K562 (cell line): ENCODE measurements around the gene ATAD3C. TPM values are rescaled to one million over a fixed set of nuclear protein-coding genes. Genes with fewer than 3 reads are reported as not detected.

Experiments
- CEBPG ChIP-seq, 3 experiments: fragments of 200-800 bp in 1 of 3; sonication (Bioruptor generic) in 1 of 3; sonication (generic) in 1 of 3; formaldehyde crosslinking in 1 of 3; IDR thresholded peaks in 2 of 3; conservative IDR thresholded peaks in 1 of 3; 2 replicates each; pipeline versions ENCODE4 v1.6.1 to v1.8.0; 2016 to 2022; ENCODE audit warnings: missing compliant biosample characterization in 2 of 3, missing genetic modification characterization in 2 of 3, mild to moderate bottlenecking in 1 of 3, missing genetic modification reagents in 1 of 3
- CTBP1 ChIP-seq: fragments of 450-650 bp; IDR thresholded peaks from 2 replicates; pipeline ENCODE4 v1.6.1; 2016; ENCODE audit warnings: borderline replicate concordance
- HNRNPUL1 ChIP-seq: fragments of 200-400 bp; formaldehyde crosslinking; IDR thresholded peaks from 2 replicates; pipeline ENCODE4 v1.6.1; 2017; ENCODE audit warnings: low read length
- NFXL1 ChIP-seq: fragments of 450-650 bp; formaldehyde crosslinking; IDR thresholded peaks from 2 replicates; pipeline ENCODE4 v1.4.0; 2021; ENCODE audit warnings: mild to moderate bottlenecking
- POU5F1 ChIP-seq: fragments of 150-350 bp; IDR thresholded peaks from 2 replicates; pipeline ENCODE4 v1.6.1; 2014; ENCODE audit warnings: borderline replicate concordance, low read length, low read depth, mild to moderate bottlenecking; ENCODE audit not compliant: partially characterized antibody
- RBM34 ChIP-seq: fragments of 200-400 bp; formaldehyde crosslinking; IDR thresholded peaks from 2 replicates; pipeline ENCODE4 v1.6.1; 2018; ENCODE audit warnings: low read length, borderline replicate concordance; ENCODE audit not compliant: insufficient read depth
- ZFPM2 ChIP-seq: fragments of 250-450 bp; sonication (Bioruptor Pico); IDR thresholded peaks from 2 replicates; pipeline ENCODE4 v1.5.1; 2022; ENCODE audit warnings: mild to moderate bottlenecking
- ZNF282 ChIP-seq: sonication (generic); formaldehyde crosslinking; IDR thresholded peaks from 2 replicates; pipeline ENCODE4 v1.8.1; 2023; ENCODE audit warnings: missing genetic modification reagents
- polyA plus RNA-seq, 8 experiments: library from polyadenylated mRNA; depleted of rRNA in 4 of 8; stranded (reverse) in 5 of 8; unstranded in 3 of 8; fragments of >200 nt; fragmentation: Nextera tagmentation in 2 of 8; fragmentation: Illumina TruSeq in 1 of 8; extraction: Ambion mirVana in 2 of 8; extraction: Trizol in 1 of 8; gene quantifications; 2 replicates each; pipeline versions ENCODE4 v1.2.1 to v1.2.3, GENCODE V29; 2011 to 2014; ENCODE audit warnings: inconsistent platforms in 1 of 8, missing spikeins in 1 of 8
- total RNA-seq, 7 experiments: library from RNA; depleted of rRNA in 6 of 7; stranded (reverse); fragments of >200 nt in 6 of 7; fragmentation: Illumina TruSeq in 2 of 7; extraction: Trizol in 2 of 7; gene quantifications; 2 replicates each; pipeline versions ENCODE4 v1.2.1 to v1.2.3, GENCODE V29; 2011 to 2021; ENCODE audit warnings: low replicate concordance in 1 of 7
- TF ChIP-seq, protein P1 (sequence below), 2 experiments: fragments of 450-650 bp in 1 of 2; sonication (generic) in 1 of 2; formaldehyde crosslinking in 1 of 2; IDR thresholded peaks; 2 replicates each; pipeline versions ENCODE4 v1.7.1 to v1.9.0; 2016 to 2022; ENCODE audit warnings: inconsistent platforms in 1 of 2, mild to moderate bottlenecking in 1 of 2, missing genetic modification reagents in 1 of 2
- TF ChIP-seq, protein P2 (sequence below): IDR thresholded peaks from 2 replicates; pipeline ENCODE4 v1.6.1; 2016; ENCODE audit warnings: missing genetic modification characterization, missing compliant biosample characterization
- TF ChIP-seq, protein P3 (sequence below), 2 experiments: fragments of 450-650 bp; IDR thresholded peaks; 2 replicates each; pipeline ENCODE4 v1.6.1; 2016
- TF ChIP-seq, protein P4 (sequence below): fragments of 250-450 bp; sonication (Bioruptor Pico); IDR thresholded peaks from 2 replicates; pipeline ENCODE4 v1.8.0; 2022; ENCODE audit warnings: inconsistent platforms

The ATAD3C gene
- total and polyA plus RNA-seq, 9 of the 15 experiments (the other 6 are each of a cell fraction or from before 2014, with no cell fraction given), result 0.03 to 0.18 TPM; not detected in 7

DNA sequence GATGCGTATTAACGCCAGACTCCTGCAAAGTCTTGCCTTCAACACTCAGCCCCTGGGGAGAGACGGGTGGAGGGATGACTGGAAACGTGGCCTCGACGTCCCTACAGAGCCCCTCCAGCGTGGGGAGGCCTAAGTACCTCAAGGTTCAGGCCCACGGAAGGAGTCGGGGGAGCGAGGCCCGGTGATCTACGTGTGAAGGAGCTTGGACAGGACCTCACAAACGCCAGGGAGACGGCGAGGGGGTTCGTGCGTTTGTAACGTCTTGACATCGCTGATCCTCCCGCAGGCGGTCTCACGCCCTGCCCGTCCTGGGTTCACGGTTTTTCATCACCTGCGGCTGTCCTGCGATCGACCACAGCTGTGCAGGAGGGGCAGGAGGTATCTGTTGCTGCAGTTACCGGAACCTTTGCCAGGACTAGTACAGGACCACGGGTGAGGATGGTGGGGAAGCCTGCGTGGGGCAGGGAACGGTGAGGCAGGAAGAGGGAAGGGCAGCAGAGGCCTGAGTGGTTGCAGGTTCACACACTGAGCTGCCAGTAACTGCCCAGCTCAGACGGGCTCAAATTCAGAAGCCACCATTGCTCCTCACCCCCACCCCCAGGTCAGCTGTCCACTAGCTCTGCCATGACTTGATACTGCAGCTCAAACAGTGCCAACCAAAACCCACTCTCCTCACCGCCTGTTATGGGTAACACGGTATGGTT is 49.5 kb upstream of the ATAD3C start (continued):
- TF ChIP-seq, protein P1, sequence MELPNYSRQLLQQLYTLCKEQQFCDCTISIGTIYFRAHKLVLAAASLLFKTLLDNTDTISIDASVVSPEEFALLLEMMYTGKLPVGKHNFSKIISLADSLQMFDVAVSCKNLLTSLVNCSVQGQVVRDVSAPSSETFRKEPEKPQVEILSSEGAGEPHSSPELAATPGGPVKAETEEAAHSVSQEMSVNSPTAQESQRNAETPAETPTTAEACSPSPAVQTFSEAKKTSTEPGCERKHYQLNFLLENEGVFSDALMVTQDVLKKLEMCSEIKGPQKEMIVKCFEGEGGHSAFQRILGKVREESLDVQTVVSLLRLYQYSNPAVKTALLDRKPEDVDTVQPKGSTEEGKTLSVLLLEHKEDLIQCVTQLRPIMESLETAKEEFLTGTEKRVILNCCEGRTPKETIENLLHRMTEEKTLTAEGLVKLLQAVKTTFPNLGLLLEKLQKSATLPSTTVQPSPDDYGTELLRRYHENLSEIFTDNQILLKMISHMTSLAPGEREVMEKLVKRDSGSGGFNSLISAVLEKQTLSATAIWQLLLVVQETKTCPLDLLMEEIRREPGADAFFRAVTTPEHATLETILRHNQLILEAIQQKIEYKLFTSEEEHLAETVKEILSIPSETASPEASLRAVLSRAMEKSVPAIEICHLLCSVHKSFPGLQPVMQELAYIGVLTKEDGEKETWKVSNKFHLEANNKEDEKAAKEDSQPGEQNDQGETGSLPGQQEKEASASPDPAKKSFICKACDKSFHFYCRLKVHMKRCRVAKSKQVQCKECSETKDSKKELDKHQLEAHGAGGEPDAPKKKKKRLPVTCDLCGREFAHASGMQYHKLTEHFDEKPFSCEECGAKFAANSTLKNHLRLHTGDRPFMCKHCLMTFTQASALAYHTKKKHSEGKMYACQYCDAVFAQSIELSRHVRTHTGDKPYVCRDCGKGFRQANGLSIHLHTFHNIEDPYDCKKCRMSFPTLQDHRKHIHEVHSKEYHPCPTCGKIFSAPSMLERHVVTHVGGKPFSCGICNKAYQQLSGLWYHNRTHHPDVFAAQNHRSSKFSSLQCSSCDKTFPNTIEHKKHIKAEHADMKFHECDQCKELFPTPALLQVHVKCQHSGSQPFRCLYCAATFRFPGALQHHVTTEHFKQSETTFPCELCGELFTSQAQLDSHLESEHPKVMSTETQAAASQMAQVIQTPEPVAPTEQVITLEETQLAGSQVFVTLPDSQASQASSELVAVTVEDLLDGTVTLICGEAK (IDR thresholded peaks at IDR 0.05), result no peak
- TF ChIP-seq, protein P1 (CRISPR knock-in tag; IDR thresholded peaks at IDR 0.05), result peak; percentile 36; the same call in 1 of the 2 replicates
- TF ChIP-seq ZNF282 (CRISPR knock-in tag), result peak; percentile 96; the same call in 1 of the 2 replicates
- no peak for TF ChIP-seq CTBP1
- no peak; the same call in 1 of the 2 replicates for TF ChIP-seq ZFPM2
- no peak for TF ChIP-seq RBM34
- TF ChIP-seq HNRNPUL1, result peak; percentile 81; the same call in 1 of the 2 replicates
- TF ChIP-seq, protein P2, sequence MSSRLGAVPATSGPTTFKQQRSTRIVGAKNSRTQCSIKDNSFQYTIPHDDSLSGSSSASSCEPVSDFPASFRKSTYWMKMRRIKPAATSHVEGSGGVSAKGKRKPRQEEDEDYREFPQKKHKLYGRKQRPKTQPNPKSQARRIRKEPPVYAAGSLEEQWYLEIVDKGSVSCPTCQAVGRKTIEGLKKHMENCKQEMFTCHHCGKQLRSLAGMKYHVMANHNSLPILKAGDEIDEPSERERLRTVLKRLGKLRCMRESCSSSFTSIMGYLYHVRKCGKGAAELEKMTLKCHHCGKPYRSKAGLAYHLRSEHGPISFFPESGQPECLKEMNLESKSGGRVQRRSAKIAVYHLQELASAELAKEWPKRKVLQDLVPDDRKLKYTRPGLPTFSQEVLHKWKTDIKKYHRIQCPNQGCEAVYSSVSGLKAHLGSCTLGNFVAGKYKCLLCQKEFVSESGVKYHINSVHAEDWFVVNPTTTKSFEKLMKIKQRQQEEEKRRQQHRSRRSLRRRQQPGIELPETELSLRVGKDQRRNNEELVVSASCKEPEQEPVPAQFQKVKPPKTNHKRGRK, result no peak
- TF ChIP-seq, protein P3, sequence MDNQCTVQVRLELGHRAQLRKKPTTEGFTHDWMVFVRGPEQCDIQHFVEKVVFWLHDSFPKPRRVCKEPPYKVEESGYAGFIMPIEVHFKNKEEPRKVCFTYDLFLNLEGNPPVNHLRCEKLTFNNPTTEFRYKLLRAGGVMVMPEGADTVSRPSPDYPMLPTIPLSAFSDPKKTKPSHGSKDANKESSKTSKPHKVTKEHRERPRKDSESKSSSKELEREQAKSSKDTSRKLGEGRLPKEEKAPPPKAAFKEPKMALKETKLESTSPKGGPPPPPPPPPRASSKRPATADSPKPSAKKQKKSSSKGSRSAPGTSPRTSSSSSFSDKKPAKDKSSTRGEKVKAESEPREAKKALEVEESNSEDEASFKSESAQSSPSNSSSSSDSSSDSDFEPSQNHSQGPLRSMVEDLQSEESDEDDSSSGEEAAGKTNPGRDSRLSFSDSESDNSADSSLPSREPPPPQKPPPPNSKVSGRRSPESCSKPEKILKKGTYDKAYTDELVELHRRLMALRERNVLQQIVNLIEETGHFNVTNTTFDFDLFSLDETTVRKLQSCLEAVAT (IDR thresholded peaks at IDR 0.05), result no peak; a peak in 1 of 4 replicates
- peak; percentile 5; the same call in 1 of the 2 replicates for TF ChIP-seq CEBPG (CRISPR knock-in tag; IDR thresholded peaks at IDR 0.05)
- TF ChIP-seq CEBPG (tag; conservative IDR thresholded peaks at IDR 0.05 in 1 of 2, IDR thresholded peaks at IDR 0.05 in 1 of 2), result no peak
- TF ChIP-seq NFXL1 (CRISPR knock-in tag), result no peak
- no peak for TF ChIP-seq POU5F1
- TF ChIP-seq, protein P4, sequence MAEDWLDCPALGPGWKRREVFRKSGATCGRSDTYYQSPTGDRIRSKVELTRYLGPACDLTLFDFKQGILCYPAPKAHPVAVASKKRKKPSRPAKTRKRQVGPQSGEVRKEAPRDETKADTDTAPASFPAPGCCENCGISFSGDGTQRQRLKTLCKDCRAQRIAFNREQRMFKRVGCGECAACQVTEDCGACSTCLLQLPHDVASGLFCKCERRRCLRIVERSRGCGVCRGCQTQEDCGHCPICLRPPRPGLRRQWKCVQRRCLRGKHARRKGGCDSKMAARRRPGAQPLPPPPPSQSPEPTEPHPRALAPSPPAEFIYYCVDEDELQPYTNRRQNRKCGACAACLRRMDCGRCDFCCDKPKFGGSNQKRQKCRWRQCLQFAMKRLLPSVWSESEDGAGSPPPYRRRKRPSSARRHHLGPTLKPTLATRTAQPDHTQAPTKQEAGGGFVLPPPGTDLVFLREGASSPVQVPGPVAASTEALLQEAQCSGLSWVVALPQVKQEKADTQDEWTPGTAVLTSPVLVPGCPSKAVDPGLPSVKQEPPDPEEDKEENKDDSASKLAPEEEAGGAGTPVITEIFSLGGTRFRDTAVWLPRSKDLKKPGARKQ (CRISPR knock-in tag), result no peak
